Right ventricle myocardium inferior (tissue), 1 donor: ENCODE measurements around the gene LGALS16. TPM values are rescaled to one million over a fixed set of nuclear protein-coding genes. Genes with fewer than 3 reads are reported as not detected.

Experiments
- ATAC-seq: fragments of 200-7000 bp; cut with Tn5 transposase; one replicate; pipeline ENCODE4 v1.9.1; 2020; ENCODE audit warnings: mild to moderate bottlenecking, moderate library complexity
- DNase-seq: peaks from one replicate; pipeline ENCODE4 v3.0.0; 2021; ENCODE audit errors: missing footprints
- intact Hi-C: fragments of 100-400 bp; cut with DNase I; formaldehyde crosslinking; loops from one replicate; pipeline ENCODE4 v1.11.0; 2022
- total RNA-seq: library from RNA; stranded (reverse); fragmentation: NEBNext Ultra II Directional; extraction: Animal tissue kit (Norgen Biotek cat#: 25700); gene quantifications from one replicate; pipeline ENCODE4 v1.2.1, GENCODE V29; 2021
- donor health status: DM: no; HTN: yes; CAD: no; lungs with severe emphysema.

LGALS16 gene
- total RNA-seq, 1 donor from 2014 or later: not detected

GRCh38 chr19:39705578-39706188 is 50.0 kb downstream of the LGALS16 start:
- ATAC-seq (no peak), DNase-seq (no peak)
- intact Hi-C loops: no loop called here

GRCh38 chr19:39708594-39708993 is 52.9 kb downstream of the LGALS16 start:
- intact Hi-C loops: no loop called here
- ATAC-seq (no peak), DNase-seq (no peak)

- ATAC-seq (no peak), DNase-seq (no peak)
- intact Hi-C loops: no loop called here
These were observed 53.5 kb downstream of the LGALS16 start for GRCh38 chr19:39709026-39709872.

Other genes with a start within 250 kb of the LGALS16 start
- 48.7 TPM for gene ZFP36, start 249.1 kb upstream of the LGALS16 start, total RNA-seq
- gene PLEKHG2, start 243.2 kb upstream of the LGALS16 start, total RNA-seq: 10.4 TPM
- 1,258 TPM for gene RPS16, start 220.0 kb upstream of the LGALS16 start, total RNA-seq
- 80.6 TPM for gene SUPT5H, start 210.3 kb upstream of the LGALS16 start, total RNA-seq
- 75.9 TPM for gene TIMM50, start 175.1 kb upstream of the LGALS16 start, total RNA-seq
- not detected for gene DLL3, start 157.0 kb upstream of the LGALS16 start, total RNA-seq
- gene SELENOV, start 140.8 kb upstream of the LGALS16 start, total RNA-seq: not detected
- gene EID2B, start 123.1 kb upstream of the LGALS16 start, total RNA-seq: 1.7 TPM
- 10.7 TPM for gene EID2, start 115.8 kb upstream of the LGALS16 start, total RNA-seq
- not detected for gene LGALS13, start 53.4 kb upstream of the LGALS16 start, total RNA-seq
- gene LGALS14, start 48.6 kb downstream of the LGALS16 start, total RNA-seq: not detected
- not detected for gene CLC, start 82.1 kb downstream of the LGALS16 start, total RNA-seq
- not detected for gene LEUTX, start 122.9 kb downstream of the LGALS16 start, total RNA-seq
- gene DYRK1B, start 178.2 kb downstream of the LGALS16 start, total RNA-seq: 19.9 TPM
- 64.8 TPM for gene FBL, start 190.5 kb downstream of the LGALS16 start, total RNA-seq